ENCODE results near the gene STX1A. TPM values are rescaled to one million over a fixed set of nuclear protein-coding genes. Genes with fewer than 3 reads are reported as not detected.

The STX1A gene
- polyA plus RNA-seq, 1 experiment: 12.2 TPM

GRCh38 chr7:73719806-73720169 lies 319 bp upstream of the STX1A start:
- TF ChIP-seq CTCF (IDR thresholded peaks at IDR 0.05; ENCODE audit: insufficient read depth, low read depth, low read length): no peak
- H3K27me3 ChIP-seq (ENCODE audit: control insufficient read depth, insufficient read depth, low read length): no peaks in the 10 kb centered on the region
- CTCF ChIA-PET: interaction anchor here (0.6 to 1.9 kb wide), 10 partner anchors 15 to 131 kb away, joined by 3 to 18 read pairs (median 3); no protein-coding TSS in a partner anchor
- no peaks in the 10 kb centered on the region for H3K36me3 ChIP-seq (ENCODE audit: control insufficient read depth, insufficient read depth, low read length)
- H3K4me3 ChIP-seq (ENCODE audit: low read depth, low read length): peak overlapping the region; percentile 43
- POLR2A ChIA-PET: no interaction called here
- DNase-seq (ENCODE audit: low read depth): no peak

- H3K27me3 ChIP-seq (ENCODE audit: control insufficient read depth, insufficient read depth, low read length): no peaks in the 10 kb centered on the region
- H3K4me3 ChIP-seq (ENCODE audit: low read depth, low read length): peak overlapping the region; percentile 83
- peaks cover 2% of the 10 kb centered on the region; the same call in 1 of the 2 replicates for H3K36me3 ChIP-seq (ENCODE audit: control insufficient read depth, insufficient read depth, low read length)
- no peak for DNase-seq (ENCODE audit: low read depth)
- POLR2A ChIA-PET: no interaction called here
- TF ChIP-seq CTCF (IDR thresholded peaks at IDR 0.05; ENCODE audit: insufficient read depth, low read depth, low read length): no peak
- CTCF ChIA-PET: interaction anchor here (1.0 to 3.7 kb wide), 5 partner anchors 8 to 111 kb away, joined by 3 to 23 read pairs (median 4); partner anchors contain the start of gene VPS37D
Observed at GRCh38 chr7:73718438-73718881, 1.0 kb downstream of the STX1A start.

GRCh38 chr7:73717991-73718405 lies 1.5 kb downstream of the STX1A start:
- TF ChIP-seq CTCF (IDR thresholded peaks at IDR 0.05; ENCODE audit: insufficient read depth, low read depth, low read length): no peak
- Histone ChIP-seq H3K4me3 (ENCODE audit: low read depth, low read length) (peak overlapping the region; percentile 83), H3K36me3 (ENCODE audit: control insufficient read depth, insufficient read depth, low read length) (peaks cover 2% of the 10 kb centered on the region; the same call in 1 of the 2 replicates), H3K27me3 (ENCODE audit: control insufficient read depth, insufficient read depth, low read length) (no peaks in the 10 kb centered on the region)
- ChIA-PET POLR2A (no interaction called here), CTCF (interaction anchor here (0.9 to 3.7 kb wide), 6 partner anchors 8 to 111 kb away, joined by 3 to 23 read pairs (median 4); partner anchors contain the start of gene VPS37D)
- DNase-seq (ENCODE audit: low read depth): peak; percentile 53

- DNase-seq (ENCODE audit: low read depth): no peak
- ChIA-PET POLR2A (interaction anchor here (0.5 kb wide), 1 partner anchor 8 kb away, joined by 4 read pairs; no protein-coding TSS in a partner anchor), CTCF (interaction anchor here (0.9 to 3.7 kb wide), 8 partner anchors 9 to 110 kb away, joined by 3 to 23 read pairs (median 4); partner anchors contain the start of gene VPS37D)
- H3K27me3 ChIP-seq (ENCODE audit: control insufficient read depth, insufficient read depth, low read length): no peaks in the 10 kb centered on the region
- no peak overlapping the region for H3K4me3 ChIP-seq (ENCODE audit: low read depth, low read length)
- peaks cover 2% of the 10 kb centered on the region; the same call in 1 of the 2 replicates for H3K36me3 ChIP-seq (ENCODE audit: control insufficient read depth, insufficient read depth, low read length)
- TF ChIP-seq CTCF (IDR thresholded peaks at IDR 0.05; ENCODE audit: insufficient read depth, low read depth, low read length): no peak
Observed at GRCh38 chr7:73717025-73717807, 2.3 kb downstream of the STX1A start.

- Histone ChIP-seq H3K4me3 (ENCODE audit: low read depth, low read length) (no peak overlapping the region), H3K27me3 (ENCODE audit: control insufficient read depth, insufficient read depth, low read length) (no peaks in the 10 kb centered on the region), H3K36me3 (ENCODE audit: control insufficient read depth, insufficient read depth, low read length) (peaks cover 2% of the 10 kb centered on the region; the same call in 1 of the 2 replicates)
- ChIA-PET POLR2A (interaction anchor here (0.5 kb wide), 1 partner anchor 9 kb away, joined by 4 read pairs; no protein-coding TSS in a partner anchor), CTCF (interaction anchor here (1.2 to 3.7 kb wide), 6 partner anchors 10 to 109 kb away, joined by 3 to 23 read pairs (median 10); no protein-coding TSS in a partner anchor)
- TF ChIP-seq CTCF (IDR thresholded peaks at IDR 0.05; ENCODE audit: insufficient read depth, low read depth, low read length): no peak
- DNase-seq (ENCODE audit: low read depth): no peak
Observed at GRCh38 chr7:73716318-73716890, 3.1 kb downstream of the STX1A start.

Measured in BJ (cell line).